HepG2 (cell line): ENCODE measurements around the gene GRIK2. TPM values are rescaled to one million over a fixed set of nuclear protein-coding genes. Genes with fewer than 3 reads are reported as not detected.

Experiments used
- ARID5B ChIP-seq: IDR thresholded peaks from 2 replicates; pipeline ENCODE4 v1.4.0; 2020; ENCODE audit warnings: mild to moderate bottlenecking, missing genetic modification reagents
- HES4 ChIP-seq: sonication (generic); formaldehyde crosslinking; IDR thresholded peaks from 2 replicates; pipeline ENCODE4 v1.9.0; 2021; ENCODE audit warnings: mild to moderate bottlenecking, missing genetic modification reagents, borderline replicate concordance
- HHEX ChIP-seq: IDR thresholded peaks from 2 replicates; pipeline ENCODE4 v1.6.1; 2016; ENCODE audit warnings: control low read depth
- KDM1A ChIP-seq: IDR thresholded peaks from 2 replicates; pipeline ENCODE4 v1.6.1; 2016; ENCODE audit warnings: missing compliant biosample characterization
- MZF1 ChIP-seq: sonication (generic); formaldehyde crosslinking; IDR thresholded peaks from 2 replicates; pipeline ENCODE4 v1.8.1; 2023; ENCODE audit warnings: mild to moderate bottlenecking, missing genetic modification reagents, borderline replicate concordance
- SATB2 ChIP-seq: sonication (generic); formaldehyde crosslinking; IDR thresholded peaks from 2 replicates; pipeline ENCODE4 v1.5.0; 2020; ENCODE audit warnings: missing genetic modification reagents
- SMYD3 ChIP-seq: sonication (generic); formaldehyde crosslinking; IDR thresholded peaks from 2 replicates; pipeline ENCODE4 v1.8.1; 2023; ENCODE audit warnings: mild to moderate bottlenecking, missing genetic modification reagents
- TGIF2 ChIP-seq: IDR thresholded peaks from 2 replicates; pipeline ENCODE4 v1.6.1; 2016; ENCODE audit warnings: control low read depth, missing compliant biosample characterization
- ZBTB44 ChIP-seq: sonication (generic); formaldehyde crosslinking; IDR thresholded peaks from 2 replicates; pipeline ENCODE4 v1.4.0; 2020; ENCODE audit warnings: missing genetic modification reagents
- ZNF331 ChIP-seq: sonication (generic); formaldehyde crosslinking; IDR thresholded peaks from 2 replicates; pipeline ENCODE4 v1.4.0; 2020; ENCODE audit warnings: missing genetic modification reagents
- ZNF335 ChIP-seq: sonication (generic); formaldehyde crosslinking; IDR thresholded peaks from 2 replicates; pipeline ENCODE4 v1.4.0; 2020; ENCODE audit warnings: missing genetic modification reagents
- ZNF362 ChIP-seq: sonication (generic); formaldehyde crosslinking; IDR thresholded peaks from 2 replicates; pipeline ENCODE4 v1.4.0; 2020; ENCODE audit warnings: missing genetic modification reagents, mild to moderate bottlenecking, borderline replicate concordance
- ZNF619 ChIP-seq: sonication (generic); formaldehyde crosslinking; IDR thresholded peaks from 2 replicates; pipeline ENCODE4 v1.4.0; 2020; ENCODE audit warnings: mild to moderate bottlenecking, missing genetic modification reagents
- polyA plus RNA-seq, 8 experiments: library from polyadenylated mRNA; depleted of rRNA in 3 of 8; stranded (reverse) in 7 of 8; unstranded in 1 of 8; fragments of >200 nt; fragmentation: Illumina TruSeq in 4 of 8; extraction: Trizol in 4 of 8; gene quantifications; 2 replicates each; pipeline versions ENCODE4 v1.2.1 to v1.2.3, GENCODE V29; 2011 to 2016; ENCODE audit warnings: low read depth in 4 of 8, missing spikeins in 1 of 8, mixed read lengths in 1 of 8; ENCODE audit not compliant: insufficient read depth in 1 of 8
- total RNA-seq, 5 experiments: library from RNA; depleted of rRNA; stranded (reverse); fragments of >200 nt; fragmentation: Illumina TruSeq; extraction: Trizol; gene quantifications; 2 replicates each; pipeline ENCODE4 v1.2.3, GENCODE V29; 2016; ENCODE audit warnings: low read depth in 1 of 5
- TF ChIP-seq, protein P1 (sequence below): sonication (generic); formaldehyde crosslinking; IDR thresholded peaks from 2 replicates; pipeline ENCODE4 v1.5.1; 2020; ENCODE audit warnings: missing genetic modification reagents, mild to moderate bottlenecking, borderline replicate concordance
- TF ChIP-seq, protein P2 (sequence below): sonication (generic); formaldehyde crosslinking; IDR thresholded peaks from 2 replicates; pipeline ENCODE4 v1.4.0; 2020; ENCODE audit warnings: missing genetic modification reagents
- TF ChIP-seq, protein P3 (sequence below): IDR thresholded peaks from 2 replicates; pipeline ENCODE4 v1.6.1; 2016

The GRIK2 gene
- total and polyA plus RNA-seq, 2 of the 13 experiments (the other 11 are each of a cell fraction or from before 2014, with no cell fraction given), result not detected

- TF ChIP-seq, protein P1, sequence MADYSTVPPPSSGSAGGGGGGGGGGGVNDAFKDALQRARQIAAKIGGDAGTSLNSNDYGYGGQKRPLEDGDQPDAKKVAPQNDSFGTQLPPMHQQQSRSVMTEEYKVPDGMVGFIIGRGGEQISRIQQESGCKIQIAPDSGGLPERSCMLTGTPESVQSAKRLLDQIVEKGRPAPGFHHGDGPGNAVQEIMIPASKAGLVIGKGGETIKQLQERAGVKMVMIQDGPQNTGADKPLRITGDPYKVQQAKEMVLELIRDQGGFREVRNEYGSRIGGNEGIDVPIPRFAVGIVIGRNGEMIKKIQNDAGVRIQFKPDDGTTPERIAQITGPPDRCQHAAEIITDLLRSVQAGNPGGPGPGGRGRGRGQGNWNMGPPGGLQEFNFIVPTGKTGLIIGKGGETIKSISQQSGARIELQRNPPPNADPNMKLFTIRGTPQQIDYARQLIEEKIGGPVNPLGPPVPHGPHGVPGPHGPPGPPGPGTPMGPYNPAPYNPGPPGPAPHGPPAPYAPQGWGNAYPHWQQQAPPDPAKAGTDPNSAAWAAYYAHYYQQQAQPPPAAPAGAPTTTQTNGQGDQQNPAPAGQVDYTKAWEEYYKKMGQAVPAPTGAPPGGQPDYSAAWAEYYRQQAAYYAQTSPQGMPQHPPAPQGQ, result no peak
- peak; percentile 41; the same call in 1 of the 2 replicates for TF ChIP-seq TGIF2 (CRISPR knock-in tag)
- no peak for TF ChIP-seq KDM1A
- TF ChIP-seq ZBTB44 (CRISPR knock-in tag), result peak; percentile 84; the same call in 1 of the 2 replicates
- no peak for TF ChIP-seq ZNF362 (CRISPR knock-in tag)
- 0 out of 2 replicates have a peak, but pooled peaks have one; percentile 27 for TF ChIP-seq SMYD3 (CRISPR knock-in tag)
- TF ChIP-seq, protein P2, sequence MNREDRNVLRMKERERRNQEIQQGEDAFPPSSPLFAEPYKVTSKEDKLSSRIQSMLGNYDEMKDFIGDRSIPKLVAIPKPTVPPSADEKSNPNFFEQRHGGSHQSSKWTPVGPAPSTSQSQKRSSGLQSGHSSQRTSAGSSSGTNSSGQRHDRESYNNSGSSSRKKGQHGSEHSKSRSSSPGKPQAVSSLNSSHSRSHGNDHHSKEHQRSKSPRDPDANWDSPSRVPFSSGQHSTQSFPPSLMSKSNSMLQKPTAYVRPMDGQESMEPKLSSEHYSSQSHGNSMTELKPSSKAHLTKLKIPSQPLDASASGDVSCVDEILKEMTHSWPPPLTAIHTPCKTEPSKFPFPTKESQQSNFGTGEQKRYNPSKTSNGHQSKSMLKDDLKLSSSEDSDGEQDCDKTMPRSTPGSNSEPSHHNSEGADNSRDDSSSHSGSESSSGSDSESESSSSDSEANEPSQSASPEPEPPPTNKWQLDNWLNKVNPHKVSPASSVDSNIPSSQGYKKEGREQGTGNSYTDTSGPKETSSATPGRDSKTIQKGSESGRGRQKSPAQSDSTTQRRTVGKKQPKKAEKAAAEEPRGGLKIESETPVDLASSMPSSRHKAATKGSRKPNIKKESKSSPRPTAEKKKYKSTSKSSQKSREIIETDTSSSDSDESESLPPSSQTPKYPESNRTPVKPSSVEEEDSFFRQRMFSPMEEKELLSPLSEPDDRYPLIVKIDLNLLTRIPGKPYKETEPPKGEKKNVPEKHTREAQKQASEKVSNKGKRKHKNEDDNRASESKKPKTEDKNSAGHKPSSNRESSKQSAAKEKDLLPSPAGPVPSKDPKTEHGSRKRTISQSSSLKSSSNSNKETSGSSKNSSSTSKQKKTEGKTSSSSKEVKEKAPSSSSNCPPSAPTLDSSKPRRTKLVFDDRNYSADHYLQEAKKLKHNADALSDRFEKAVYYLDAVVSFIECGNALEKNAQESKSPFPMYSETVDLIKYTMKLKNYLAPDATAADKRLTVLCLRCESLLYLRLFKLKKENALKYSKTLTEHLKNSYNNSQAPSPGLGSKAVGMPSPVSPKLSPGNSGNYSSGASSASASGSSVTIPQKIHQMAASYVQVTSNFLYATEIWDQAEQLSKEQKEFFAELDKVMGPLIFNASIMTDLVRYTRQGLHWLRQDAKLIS, result no peak
- TF ChIP-seq ZNF619 (CRISPR knock-in tag), result no peak
- TF ChIP-seq HES4 (CRISPR knock-in tag), result no peak
- peak; percentile 71; the same call in 1 of the 2 replicates for TF ChIP-seq ZNF335 (CRISPR knock-in tag)
- TF ChIP-seq, protein P3, sequence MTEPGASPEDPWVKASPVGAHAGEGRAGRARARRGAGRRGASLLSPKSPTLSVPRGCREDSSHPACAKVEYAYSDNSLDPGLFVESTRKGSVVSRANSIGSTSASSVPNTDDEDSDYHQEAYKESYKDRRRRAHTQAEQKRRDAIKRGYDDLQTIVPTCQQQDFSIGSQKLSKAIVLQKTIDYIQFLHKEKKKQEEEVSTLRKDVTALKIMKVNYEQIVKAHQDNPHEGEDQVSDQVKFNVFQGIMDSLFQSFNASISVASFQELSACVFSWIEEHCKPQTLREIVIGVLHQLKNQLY (CRISPR knock-in tag), result 0 out of 2 replicates have a peak, but pooled peaks have one; percentile 16
- no peak for TF ChIP-seq SATB2
- TF ChIP-seq ARID5B, result 0 out of 2 replicates have a peak, but pooled peaks have one; percentile 10
- no peak for TF ChIP-seq MZF1 (CRISPR knock-in tag)
- peak; percentile 69 for TF ChIP-seq ZNF331 (CRISPR knock-in tag)
- no peak for TF ChIP-seq HHEX (CRISPR knock-in tag)
Measured at GRCh38 chr6:101396548-101397173, 3.2 kb downstream of the GRIK2 start (continued).
